Activated T-cell treated with anti-CD3 and anti-CD28 coated beads, Interleukin-2, amount 50 U/mL, for 72 hours (primary cell): ENCODE measurements around the gene IL11. TPM values are rescaled to one million over a fixed set of nuclear protein-coding genes. Genes with fewer than 3 reads are reported as not detected.
"Not testable (repeated sequence)": the region's sequence is repeated elsewhere in the genome, so short reads cannot be mapped to it uniquely, and the experiment has no call there.

ENCODE experiments used
- ATAC-seq, 2 donors: fragments of 150-1000 bp; cut with Tn5 transposase; replicated peaks in 1 of 2; 2 replicates each; pipeline ENCODE4 v1.10.0; 2021; ENCODE audit warnings: moderate library complexity in 2 of 2, mild to moderate bottlenecking in 1 of 2
- DNase-seq, 2 donors: peaks; one replicate each; pipeline ENCODE4 v3.0.0; 2021 to 2022; ENCODE audit warnings: mixed read lengths in 1 of 2
- H3K27ac Mint-ChIP-seq: one replicate; pipeline ENCODE4 v1.8.0; 2022; ENCODE audit warnings: mild to moderate bottlenecking, moderate library complexity, mixed read lengths
- H3K27me3 Mint-ChIP-seq: one replicate; pipeline ENCODE4 v1.8.0; 2022; ENCODE audit warnings: low read depth, mixed read lengths
- H3K36me3 Mint-ChIP-seq, 2 donors: one replicate each; pipeline ENCODE4 v1.8.0; 2022; ENCODE audit warnings: mixed read lengths in 2 of 2, mild to moderate bottlenecking in 1 of 2; ENCODE audit not compliant: insufficient read depth in 2 of 2
- H3K4me1 Mint-ChIP-seq: one replicate; pipeline ENCODE4 v1.8.0; 2022; ENCODE audit warnings: low read depth, mixed read lengths
- H3K4me3 Mint-ChIP-seq, 2 donors: one replicate each; pipeline ENCODE4 v1.8.0; 2022; ENCODE audit warnings: mild to moderate bottlenecking in 2 of 2, mixed read lengths in 2 of 2, moderate library complexity in 2 of 2
- H3K9me3 Mint-ChIP-seq, 2 donors: one replicate each; pipeline ENCODE4 v1.8.0; 2022; ENCODE audit warnings: mixed read lengths in 2 of 2
- total RNA-seq, 2 donors: library from RNA; stranded (reverse); gene quantifications; one replicate each; pipeline ENCODE4 v1.2.3, GENCODE V29; 2022

The IL11 gene
- 1 to 10 TPM; 4.0 to 5.4 TPM for total RNA-seq

- DNase-seq (no peak), ATAC-seq (peak; percentile 5 to 8)
- peak within 1 kb of the TSS; percentile 83 to 90 for H3K4me3 Mint-ChIP-seq
- no peak within 1 kb of the TSS for H3K27ac Mint-ChIP-seq
- peaks cover 36% of the 10 kb centered on the region for H3K27me3 Mint-ChIP-seq
- peaks cover 19% of the 10 kb centered on the region for H3K4me1 Mint-ChIP-seq
- H3K36me3 Mint-ChIP-seq: peaks cover 4 to 6% of the 10 kb centered on the region in 2 donors
- H3K9me3 Mint-ChIP-seq: no peaks in the 10 kb centered on the region
Observed at GRCh38 chr19:55370305-55370988, at the start of gene IL11. IL11 (minus strand) TSS chr19:55370463; CDS start chr19:55370310, 153 bp downstream.

DNA sequence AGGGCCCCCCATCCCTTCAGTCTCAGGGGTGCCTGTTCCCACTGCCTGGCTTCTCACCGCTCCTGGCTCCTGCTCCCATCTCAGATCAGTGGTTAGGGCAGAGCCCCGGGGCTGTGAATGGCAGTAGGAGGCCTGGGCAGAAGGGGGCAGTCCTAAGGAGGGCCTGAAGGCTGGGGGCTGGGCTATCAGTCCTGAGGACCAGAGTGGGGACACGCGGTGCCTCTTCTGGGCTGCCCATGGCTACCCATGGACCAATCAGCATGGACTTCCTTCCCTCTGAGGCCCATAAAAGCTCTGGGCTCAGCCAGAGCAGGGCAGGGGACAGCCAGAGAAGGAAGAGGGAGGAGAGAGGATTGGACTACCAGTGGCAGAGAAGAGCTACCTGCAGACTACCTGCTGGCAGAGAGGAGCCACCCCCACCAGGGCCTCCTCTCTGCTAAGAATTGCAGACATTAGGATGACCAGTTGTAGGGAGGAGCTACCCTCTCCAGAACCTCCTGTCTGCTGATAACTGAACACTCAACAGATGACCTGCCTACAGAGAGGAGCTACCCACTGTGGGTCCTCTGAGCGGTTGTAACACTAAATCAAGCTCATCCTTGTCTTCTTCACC, 49.5 kb upstream of the IL11 start:
- Mint-ChIP-seq H3K36me3 (no peaks in the 10 kb centered on the region), H3K4me1 (peaks cover 8% of the 10 kb centered on the region), H3K9me3 (no peaks in the 10 kb centered on the region), H3K4me3 (no peak overlapping the region), H3K27me3 (no peaks in the 10 kb centered on the region), H3K27ac (no peak overlapping the region)
- ATAC-seq: no peak
- no peak for DNase-seq

GRCh38 chr19:55419103-55419502, 48.8 kb upstream of the IL11 start:
- no peak for ATAC-seq
- Mint-ChIP-seq H3K4me3 (no peak overlapping the region), H3K9me3 (no peaks in the 10 kb centered on the region), H3K27me3 (no peaks in the 10 kb centered on the region), H3K27ac (no peak overlapping the region), H3K36me3 (no peaks in the 10 kb centered on the region), H3K4me1 (peaks cover 8% of the 10 kb centered on the region)
- DNase-seq: no peak

GRCh38 chr19:55418185-55418584, 47.9 kb upstream of the IL11 start:
- no peak overlapping the region for H3K27ac Mint-ChIP-seq

GRCh38 chr19:55410168-55410567, 39.9 kb upstream of the IL11 start:
- peaks cover 25% of the 10 kb centered on the region for H3K4me1 Mint-ChIP-seq
- no peak overlapping the region for H3K4me3 Mint-ChIP-seq
- H3K27me3 Mint-ChIP-seq: peaks cover 6% of the 10 kb centered on the region

More at GRCh38 chr19:55418185-55418584, 47.9 kb upstream of the IL11 start:
- Mint-ChIP-seq H3K4me1 (peaks cover 8% of the 10 kb centered on the region), H3K9me3 (no peaks in the 10 kb centered on the region), H3K4me3 (no peak overlapping the region), H3K27me3 (no peaks in the 10 kb centered on the region), H3K36me3 (no peaks in the 10 kb centered on the region)
- ATAC-seq: peak; percentile 67 to 82
- DNase-seq: peak; percentile 54 to 60

DNA sequence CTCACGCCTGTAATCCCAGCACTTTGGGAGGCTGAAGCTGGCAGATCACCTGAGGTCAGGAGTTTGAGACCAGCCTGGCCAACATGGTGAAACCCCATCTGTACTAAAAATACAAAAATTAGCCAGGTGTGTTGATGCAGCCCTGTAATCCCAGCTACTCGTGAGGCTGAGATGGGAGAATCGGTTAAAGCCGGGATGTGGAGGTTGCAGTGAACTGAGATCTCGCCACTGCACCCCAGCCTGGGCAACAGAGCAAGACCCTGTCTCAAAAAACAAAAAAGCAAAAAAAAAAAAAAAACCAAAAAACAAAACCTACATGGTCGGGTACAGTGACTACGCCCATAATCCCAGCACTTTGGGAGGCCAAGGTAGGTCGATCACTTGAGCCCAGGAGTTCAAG, 38.9 kb upstream of the IL11 start:
- not testable (repeated sequence) for H3K27ac Mint-ChIP-seq, ATAC-seq, H3K9me3 Mint-ChIP-seq

More at GRCh38 chr19:55410168-55410567, 39.9 kb upstream of the IL11 start:
- DNase-seq (no peak), ATAC-seq (no peak)
- peaks cover 0 to 2% of the 10 kb centered on the region in 2 donors for H3K9me3 Mint-ChIP-seq
- peaks cover 15 to 21% of the 10 kb centered on the region in 2 donors for H3K36me3 Mint-ChIP-seq
- H3K27ac Mint-ChIP-seq: no peak overlapping the region

DNA sequence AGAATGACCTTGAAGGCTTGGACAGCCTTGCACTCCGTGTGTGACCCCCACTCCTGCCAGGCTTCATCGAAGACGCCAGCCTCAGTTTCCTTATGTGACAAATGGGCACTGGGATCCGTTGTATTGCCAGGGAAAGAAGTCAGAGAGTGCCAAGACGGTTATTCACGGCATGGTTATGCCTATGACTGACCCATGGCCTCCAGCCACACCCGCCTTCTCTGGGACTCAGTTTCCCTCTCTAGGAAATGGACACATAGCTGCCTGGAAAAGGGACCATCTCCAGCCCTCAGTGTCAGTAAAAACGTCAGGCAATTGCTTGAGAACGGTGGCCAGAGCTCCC, 38.2 kb upstream of the IL11 start:
- Mint-ChIP-seq H3K36me3 (peaks cover 15 to 21% of the 10 kb centered on the region in 2 donors), H3K27me3 (peaks cover 6% of the 10 kb centered on the region), H3K27ac (peak overlapping the region; percentile 93), H3K4me1 (peaks cover 26% of the 10 kb centered on the region), H3K9me3 (peaks cover 0 to 2% of the 10 kb centered on the region in 2 donors), H3K4me3 (peak overlapping the region; percentile 88 to 95)
- ATAC-seq (no peak), DNase-seq (no peak)

More for the DNA sequence above, 38.9 kb upstream of the IL11 start:
- Mint-ChIP-seq H3K4me3 (peak overlapping the region in 1 of 2 donors; percentile 88), H3K4me1 (peaks cover 25% of the 10 kb centered on the region), H3K36me3 (peaks cover 15 to 21% of the 10 kb centered on the region in 2 donors)
- not testable (repeated sequence) for H3K27me3 Mint-ChIP-seq, DNase-seq

DNA sequence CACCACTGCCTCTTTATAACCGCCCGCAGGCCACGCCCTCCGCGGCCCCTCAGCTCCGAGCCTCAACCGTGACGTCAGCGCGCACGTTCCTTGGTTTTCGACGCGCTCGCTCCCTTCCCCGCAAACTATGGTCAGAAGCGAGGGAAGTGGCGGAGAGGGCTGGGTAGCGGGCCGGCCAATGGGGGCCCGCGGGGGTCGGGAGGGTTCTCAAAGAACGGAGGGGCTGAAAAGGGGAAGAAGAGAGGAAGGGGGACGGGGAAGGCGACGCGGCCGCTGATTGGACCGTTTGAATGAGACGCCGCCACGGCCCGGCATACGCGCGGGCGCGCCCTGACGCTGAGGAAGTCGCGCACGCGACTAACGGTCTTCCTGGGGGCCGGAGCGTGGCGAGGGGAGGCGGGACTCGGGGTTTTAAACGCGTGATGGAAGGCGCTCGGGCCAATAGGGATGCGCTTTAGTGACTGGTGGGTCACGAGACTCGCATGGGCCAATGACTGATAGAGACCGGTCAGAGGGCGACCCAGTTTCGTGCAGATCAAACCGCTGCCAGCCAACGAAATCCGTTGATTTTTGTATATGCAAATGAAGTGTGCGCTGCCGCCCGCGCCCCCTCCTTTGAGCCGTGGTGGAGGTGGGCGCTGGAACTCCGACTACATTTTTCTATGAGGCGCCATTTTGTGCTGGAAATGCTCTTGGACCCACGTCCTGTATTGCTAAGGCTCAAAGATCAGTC, 37.7 kb upstream of the IL11 start:
- Mint-ChIP-seq H3K4me1 (peaks cover 32% of the 10 kb centered on the region), H3K27ac (peak overlapping the region; percentile 93), H3K36me3 (peaks cover 17 to 25% of the 10 kb centered on the region in 2 donors), H3K4me3 (peak overlapping the region; percentile 88 to 95), H3K27me3 (peaks cover 6% of the 10 kb centered on the region), H3K9me3 (peaks cover 0 to 2% of the 10 kb centered on the region in 2 donors)
- ATAC-seq (peak; percentile 85 to 90), DNase-seq (peak; percentile 96 to 98)

DNA sequence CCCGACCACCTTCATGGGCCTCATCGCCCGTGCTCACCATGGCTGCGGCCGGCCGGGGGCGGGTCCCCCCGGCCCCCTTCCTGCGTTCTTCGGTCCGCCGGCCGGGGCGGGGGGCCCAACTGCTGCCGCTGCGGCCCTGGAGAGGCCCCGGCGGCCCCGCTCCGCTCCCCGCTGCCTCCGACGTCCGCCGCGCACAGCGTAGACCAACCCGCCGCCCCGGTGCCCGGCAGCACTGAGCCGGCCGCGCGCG, 37.2 kb upstream of the IL11 start, which contains the start of gene UBE2S:
Gene UBE2S (minus strand): TSS at position 239 of the 250 bp plus-strand sequence. CDS start 199 bp downstream, at position 40.
- not testable (repeated sequence) for H3K9me3 Mint-ChIP-seq, DNase-seq, H3K27me3 Mint-ChIP-seq
- peaks cover 35% of the 10 kb centered on the region for H3K4me1 Mint-ChIP-seq
- peak; percentile 69 to 71 for ATAC-seq
- peak within 1 kb of the TSS; percentile 93 for H3K27ac Mint-ChIP-seq
- peaks cover 18 to 28% of the 10 kb centered on the region in 2 donors for H3K36me3 Mint-ChIP-seq
- peak within 1 kb of the TSS; percentile 88 to 95 for H3K4me3 Mint-ChIP-seq

GRCh38 chr19:55406826-55407549, 36.7 kb upstream of the IL11 start:
- H3K9me3 Mint-ChIP-seq: peaks cover 0 to 2% of the 10 kb centered on the region in 2 donors
- peak overlapping the region; percentile 89 for H3K27ac Mint-ChIP-seq
- peaks cover 38% of the 10 kb centered on the region for H3K4me1 Mint-ChIP-seq
- peak overlapping the region; percentile 88 to 95 for H3K4me3 Mint-ChIP-seq
- H3K36me3 Mint-ChIP-seq: peaks cover 18 to 28% of the 10 kb centered on the region in 2 donors
- ATAC-seq (no peak), DNase-seq (no peak)
- peaks cover 6% of the 10 kb centered on the region for H3K27me3 Mint-ChIP-seq

GRCh38 chr19:55406091-55406825, 36.0 kb upstream of the IL11 start:
- Mint-ChIP-seq H3K36me3 (peaks cover 20 to 28% of the 10 kb centered on the region in 2 donors), H3K4me3 (peak overlapping the region; percentile 88 to 95), H3K27me3 (peaks cover 3% of the 10 kb centered on the region), H3K27ac (peak overlapping the region; percentile 89), H3K4me1 (peaks cover 40% of the 10 kb centered on the region), H3K9me3 (peaks cover 0 to 2% of the 10 kb centered on the region in 2 donors)
- DNase-seq (no peak), ATAC-seq (no peak)

GRCh38 chr19:55405638-55406037, 35.4 kb upstream of the IL11 start:
- no peaks in the 10 kb centered on the region for H3K27me3 Mint-ChIP-seq
- peak overlapping the region; percentile 89 for H3K27ac Mint-ChIP-seq
- peak overlapping the region; percentile 88 to 95 for H3K4me3 Mint-ChIP-seq
- ATAC-seq (no peak), DNase-seq (no peak)
- peaks cover 0 to 2% of the 10 kb centered on the region in 2 donors for H3K9me3 Mint-ChIP-seq
- peaks cover 40% of the 10 kb centered on the region for H3K4me1 Mint-ChIP-seq
- peaks cover 21 to 30% of the 10 kb centered on the region in 2 donors for H3K36me3 Mint-ChIP-seq
